Umbilical cord (tissue), 2 donors: Measurements from ENCODE around the gene LRP5. TPM values are rescaled to one million over a fixed set of nuclear protein-coding genes. Genes with fewer than 3 reads are reported as not detected.
A peak's percentile ranks its signal among the peaks of the same experiment; 100 is the strongest.

Source experiments
- DNase-seq: peaks from one replicate; pipeline ENCODE4 v3.0.0-alpha.2; 2015; ENCODE audit warnings: low spot score
- total RNA-seq: library from RNA; depleted of rRNA; stranded (reverse); fragments of >200 nt; gene quantifications from one replicate; pipeline ENCODE4 v1.2.3, GENCODE V29; 2014; ENCODE audit warnings: low replicate concordance; ENCODE audit not compliant: insufficient read depth

The LRP5 gene
- total RNA-seq, 1 donor from 2014 or later = 50.6 TPM

DNA sequence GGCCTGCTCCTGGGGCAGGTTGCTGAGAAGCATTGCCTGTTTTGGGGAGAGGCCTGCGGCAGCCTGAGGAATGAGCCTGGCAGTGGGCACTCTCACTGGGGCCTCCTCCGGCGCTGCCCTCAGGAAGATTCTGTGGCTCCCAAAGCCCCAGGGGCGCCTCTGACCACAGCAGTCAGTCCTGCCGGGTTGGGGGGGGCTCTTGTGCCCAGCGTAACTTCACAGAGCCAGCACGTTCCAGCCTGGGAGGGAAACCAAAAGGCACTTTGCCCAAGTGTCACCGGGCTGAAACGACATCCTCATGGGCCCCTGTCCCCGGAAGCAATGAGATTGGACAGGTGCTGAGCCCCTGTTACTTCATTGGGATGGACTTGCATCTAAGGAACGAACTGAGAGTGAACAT is 4.3 kb upstream of the LRP5 start:
- DNase-seq = no peak

GRCh38 chr11:68309621-68310185 is 2.7 kb upstream of the LRP5 start:
- no peak for DNase-seq

DNA sequence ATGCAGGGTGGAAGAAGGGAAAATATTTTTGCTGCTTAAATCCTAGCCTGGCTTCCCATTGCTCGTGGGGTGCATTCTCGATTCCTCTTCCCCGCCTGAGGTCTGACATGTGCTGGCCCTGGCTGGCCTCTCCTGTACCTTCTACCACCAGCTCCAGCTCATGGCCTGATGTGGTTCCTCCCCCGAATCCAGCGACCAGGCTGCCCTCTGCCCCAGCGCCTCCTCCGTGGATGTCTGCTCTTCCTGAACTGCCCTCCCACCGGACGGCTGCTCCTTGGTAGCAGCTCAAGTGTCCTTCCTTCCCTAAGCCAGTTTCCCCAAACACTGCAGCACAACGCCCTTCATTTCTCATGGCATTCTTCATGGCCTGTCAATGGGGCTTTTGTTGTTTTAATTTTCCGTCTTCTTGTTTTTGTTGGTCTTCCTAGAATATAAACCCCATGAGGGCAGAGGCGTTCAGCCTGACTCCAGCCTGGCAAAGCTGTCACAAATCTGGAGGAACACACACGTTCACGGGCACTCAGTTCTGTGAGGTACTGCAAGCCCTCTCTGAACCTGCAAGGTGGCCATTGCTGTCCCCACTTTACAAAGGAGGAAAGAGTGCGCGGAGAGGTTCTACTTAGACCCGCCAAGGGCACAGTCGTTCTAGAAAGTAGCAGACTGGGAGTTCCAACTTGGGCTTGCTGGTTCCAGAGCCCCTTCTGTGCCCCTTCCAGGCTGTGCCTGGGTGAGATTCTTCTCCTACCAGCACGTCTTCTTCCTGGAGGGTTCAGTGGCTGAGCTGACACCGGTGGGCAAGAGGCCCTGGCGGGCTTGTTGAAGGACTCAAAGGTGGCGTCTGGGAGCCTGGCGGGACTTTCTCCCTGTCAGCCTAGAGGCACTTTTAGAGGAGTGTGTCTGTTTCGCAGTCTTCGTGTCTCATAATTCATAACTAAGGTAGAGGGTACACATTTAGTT is 953 bp upstream of the LRP5 start:
- DNase-seq = no peak

- DNase-seq = no peak
These were observed 586 bp downstream of the LRP5 start for GRCh38 chr11:68312780-68313573.

- peak; percentile 38 for DNase-seq
These were observed 1.3 kb downstream of the LRP5 start for GRCh38 chr11:68313574-68314202.

DNA sequence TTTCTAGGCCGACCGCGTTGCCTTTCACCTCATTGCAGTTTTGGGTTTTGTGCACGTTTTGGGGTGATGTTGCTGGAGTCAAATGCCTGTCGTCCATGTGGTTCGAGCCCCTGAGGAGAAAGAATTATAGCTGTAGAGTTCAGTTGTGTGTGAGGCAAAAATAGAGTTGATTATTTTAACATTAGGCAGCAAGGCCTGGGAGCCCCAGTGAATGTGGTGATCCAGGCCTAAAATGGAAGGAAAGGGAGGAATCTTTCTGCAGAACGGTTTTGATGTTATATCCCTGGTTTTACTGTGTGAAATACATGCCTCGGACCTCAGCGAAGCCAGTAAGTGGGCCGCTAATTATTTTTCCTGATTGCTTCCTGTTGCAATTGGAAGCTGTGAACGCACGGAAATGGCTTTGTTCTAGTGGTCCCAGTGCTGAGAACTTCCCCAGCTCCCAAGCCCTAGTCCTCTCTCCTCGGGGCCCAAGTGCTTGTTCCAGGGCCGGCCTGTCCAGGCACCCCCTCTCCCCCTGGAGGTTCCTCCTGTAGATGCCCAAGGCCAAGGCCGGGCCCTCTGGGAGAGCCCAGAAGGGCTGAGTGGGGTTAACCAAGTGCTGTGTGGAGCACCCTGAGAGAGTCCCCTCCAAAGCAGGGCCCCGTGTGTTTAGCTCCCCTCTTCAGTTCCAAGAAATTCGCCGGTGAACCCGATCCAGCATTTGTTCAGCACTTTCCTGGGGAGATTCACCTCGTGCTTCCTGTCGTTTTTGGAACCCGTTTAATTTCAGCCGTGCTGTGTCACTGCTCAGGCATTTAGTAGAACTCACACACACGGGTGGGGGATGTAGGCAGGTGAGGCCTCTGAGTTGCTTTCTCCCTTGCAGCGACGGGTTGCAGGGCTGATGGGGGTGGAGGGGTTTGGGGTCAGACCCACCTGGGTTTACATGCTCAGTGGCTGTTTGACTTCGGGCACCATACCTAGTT is 2.1 kb downstream of the LRP5 start:
- DNase-seq = peak; percentile 57

DNA sequence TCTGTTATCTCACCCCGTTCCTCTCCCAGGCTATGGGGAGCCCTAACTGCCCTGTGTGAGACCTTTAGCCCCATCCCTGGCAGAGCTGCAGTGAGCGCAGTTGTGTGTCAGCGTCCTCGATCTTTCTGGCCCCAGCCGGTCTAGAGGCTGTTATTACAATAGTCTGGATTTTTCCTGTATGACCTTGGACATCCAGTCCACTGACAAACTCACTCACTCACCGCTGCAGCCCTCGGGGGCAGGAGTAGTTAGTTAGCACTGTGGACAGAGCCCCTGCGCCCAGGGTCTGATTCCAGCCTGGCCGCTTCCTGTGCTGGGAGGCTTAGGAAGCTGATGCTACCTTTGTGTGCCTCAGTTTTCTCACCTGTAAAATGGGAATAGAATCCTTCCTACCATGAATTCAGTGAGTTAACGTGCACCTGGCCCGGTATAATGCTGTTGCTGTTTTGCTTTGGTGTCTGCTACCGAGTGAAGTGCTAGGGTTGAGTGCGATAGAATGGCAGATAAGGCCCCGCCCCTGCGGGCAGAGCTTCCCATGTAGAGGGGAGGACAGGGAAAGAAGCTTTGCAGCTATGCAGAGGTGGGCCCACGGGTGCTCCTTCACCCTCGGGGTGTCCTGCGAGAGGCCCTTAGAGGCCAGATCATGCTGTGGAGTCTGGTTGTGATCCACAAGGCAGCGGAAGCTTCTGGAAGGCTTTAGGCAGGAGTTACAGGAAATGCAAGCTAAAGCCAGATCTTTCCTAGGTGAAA is 3.0 kb downstream of the LRP5 start:
- DNase-seq = no peak

GRCh38 chr11:68317147-68317785 is 4.9 kb downstream of the LRP5 start:
- DNase-seq = no peak

- no peak for DNase-seq
These were observed 9.1 kb downstream of the LRP5 start for GRCh38 chr11:68321293-68322051.

- no peak for DNase-seq
These were observed 9.7 kb downstream of the LRP5 start for GRCh38 chr11:68322052-68322430.

- DNase-seq = no peak
These were observed 11.8 kb downstream of the LRP5 start for GRCh38 chr11:68324241-68324640.

GRCh38 chr11:68324695-68325094 is 12.3 kb downstream of the LRP5 start:
- DNase-seq = no peak

GRCh38 chr11:68325183-68325906 is 13.0 kb downstream of the LRP5 start:
- DNase-seq = no peak

GRCh38 chr11:68325907-68326220 is 13.5 kb downstream of the LRP5 start:
- no peak for DNase-seq

DNA sequence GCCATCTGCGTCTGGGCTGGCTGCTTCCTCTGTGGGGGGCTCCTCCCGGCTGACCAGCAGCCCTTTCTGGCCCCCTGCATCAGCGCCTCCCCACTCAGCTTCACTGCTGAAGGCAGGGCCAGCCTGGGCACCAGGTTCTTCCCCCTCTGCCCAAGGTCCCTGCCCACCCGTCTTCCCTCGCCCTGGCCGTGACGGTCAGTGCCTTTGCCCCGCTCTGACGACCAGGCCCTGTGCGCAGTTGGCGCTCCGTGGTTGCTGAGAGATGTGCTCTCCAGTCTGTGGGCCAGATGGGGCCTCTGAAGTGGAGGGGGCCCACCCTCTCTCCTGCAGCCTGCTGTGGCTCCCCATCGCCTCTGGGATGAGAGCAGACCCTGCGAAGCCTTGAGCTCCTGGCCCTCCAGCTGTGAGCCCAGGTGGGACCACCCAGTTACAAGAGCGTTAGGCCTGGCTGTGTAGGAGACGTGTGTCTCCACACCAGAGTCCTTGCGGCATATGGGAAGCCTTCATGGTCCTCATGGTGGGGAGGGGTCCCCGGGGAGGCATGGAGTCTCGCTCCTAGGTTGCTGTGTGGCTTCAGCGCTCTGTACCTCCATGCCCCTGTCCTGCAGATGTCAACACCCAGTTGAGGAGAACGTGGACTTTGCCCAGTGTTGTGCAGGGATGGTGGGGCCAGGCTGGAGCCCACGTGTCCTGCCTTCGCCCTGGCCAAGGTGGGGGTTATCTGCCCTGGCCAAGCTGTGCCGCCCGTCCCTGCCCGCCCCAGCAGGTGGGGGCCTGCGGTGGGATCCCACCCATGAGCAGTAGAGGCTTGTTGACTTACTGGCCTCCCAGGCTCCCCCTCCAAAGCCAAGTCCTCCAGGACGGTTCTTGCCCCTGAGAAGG is 14.2 kb downstream of the LRP5 start:
- no peak for DNase-seq

- DNase-seq = no peak
These were observed 15.4 kb downstream of the LRP5 start for GRCh38 chr11:68327586-68328370.
